HG03520 (cell line): Measurements from ENCODE around the gene TMSB10.
"Not testable (repeated sequence)": the region's sequence is repeated elsewhere in the genome, so short reads cannot be mapped to it uniquely, and the experiment has no call there.

Experiments
- ATAC-seq: cut with Tn5 transposase; IDR thresholded peaks from one replicate; pipeline ENCODE4 v1.9.1; 2021; ENCODE audit warnings: mild to moderate bottlenecking, moderate library complexity; ENCODE audit not compliant: unreplicated experiment

The TMSB10 gene

GRCh38 chr2:84905181-84906107, at the start of gene TMSB10:
TMSB10 (plus strand) TSS chr2:84905656.
- ATAC-seq: peak; percentile 63

- no peak for ATAC-seq
Observed at GRCh38 chr2:84855731-84856130, 49.7 kb upstream of the TMSB10 start.

- ATAC-seq: peak; percentile 62
Observed at GRCh38 chr2:84856787-84857186, 48.7 kb upstream of the TMSB10 start.

- no peak for ATAC-seq
Observed at GRCh38 chr2:84857566-84857965, 47.9 kb upstream of the TMSB10 start.

- ATAC-seq: no peak
Observed at GRCh38 chr2:84858123-84858522, 47.3 kb upstream of the TMSB10 start.

GRCh38 chr2:84858937-84859336, 46.5 kb upstream of the TMSB10 start:
- no peak for ATAC-seq

- no peak for ATAC-seq
Observed at GRCh38 chr2:84861539-84861938, 43.9 kb upstream of the TMSB10 start.

GRCh38 chr2:84862006-84862405, 43.5 kb upstream of the TMSB10 start:
- no peak for ATAC-seq

- peak; percentile 64 for ATAC-seq
Observed at GRCh38 chr2:84865181-84865783, 40.2 kb upstream of the TMSB10 start.

- no peak for ATAC-seq
Observed at GRCh38 chr2:84866122-84866521, 39.3 kb upstream of the TMSB10 start.

- not testable (repeated sequence) for ATAC-seq
Observed at GRCh38 chr2:84868327-84868726, 37.1 kb upstream of the TMSB10 start.

GRCh38 chr2:84870306-84870705, 35.1 kb upstream of the TMSB10 start:
- no peak for ATAC-seq

GRCh38 chr2:84872691-84873090, 32.8 kb upstream of the TMSB10 start:
- ATAC-seq: not testable (repeated sequence)

- ATAC-seq: no peak
Observed at GRCh38 chr2:84873350-84873749, 32.1 kb upstream of the TMSB10 start.

- ATAC-seq: no peak
Observed at GRCh38 chr2:84874381-84875212, 30.9 kb upstream of the TMSB10 start.

- ATAC-seq: no peak
Observed at GRCh38 chr2:84875213-84875560, 30.3 kb upstream of the TMSB10 start.

GRCh38 chr2:84875619-84876018, 29.8 kb upstream of the TMSB10 start:
- not testable (repeated sequence) for ATAC-seq

GRCh38 chr2:84876369-84876768, 29.1 kb upstream of the TMSB10 start:
- no peak for ATAC-seq

- ATAC-seq: no peak
Observed at GRCh38 chr2:84878459-84878858, 27.0 kb upstream of the TMSB10 start.

- no peak for ATAC-seq
Observed at GRCh38 chr2:84878896-84879583, 26.4 kb upstream of the TMSB10 start.
